Caki2 (cell line): ENCODE measurements around the gene MAPRE2. TPM values are rescaled to one million over a fixed set of nuclear protein-coding genes. Genes with fewer than 3 reads are reported as not detected.

Experiments
- DNase-seq: peaks from one replicate; pipeline ENCODE4 v3.0.0-alpha.2; 2015; ENCODE audit warnings: low read depth
- in situ Hi-C: cut with HindIII; loops from 2 replicates; pipeline ENCODE4 v1.10.0; 2016; ENCODE audit warnings: low sequenced_read_pairs, low pct_unique_long_range_greater_than_20kb, mixed read lengths
- total RNA-seq: library from RNA; depleted of rRNA; stranded (reverse); fragments of >200 nt; shearing (Covaris generic); gene quantifications from 2 replicates; pipeline ENCODE4 v1.2.3, GENCODE V29; 2014; ENCODE audit warnings: low replicate concordance

The MAPRE2 gene
- total RNA-seq, 1 experiment from 2014 or later = 9.2 TPM

DNA sequence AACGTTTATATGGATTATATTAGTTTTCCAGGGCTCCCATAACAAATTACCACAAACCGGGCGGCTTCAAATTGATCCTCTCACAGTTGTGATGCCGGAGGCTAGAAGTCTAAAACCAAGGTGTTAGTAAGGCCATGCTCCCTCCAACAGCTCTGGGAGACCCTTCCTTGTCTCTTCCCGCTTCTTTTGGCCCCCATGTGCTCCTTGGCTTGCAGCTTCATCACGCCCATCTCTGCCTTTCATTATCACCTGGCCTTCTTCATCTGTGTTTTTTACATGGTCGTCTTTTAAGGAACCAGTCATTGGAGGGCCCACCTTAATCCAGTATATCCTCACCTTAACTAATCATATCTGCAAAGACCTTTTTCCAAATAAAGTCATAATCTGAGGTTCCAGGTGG is 13.9 kb downstream of the MAPRE2 start:
- in situ Hi-C loops = no loop called here
- no peak for DNase-seq

DNA sequence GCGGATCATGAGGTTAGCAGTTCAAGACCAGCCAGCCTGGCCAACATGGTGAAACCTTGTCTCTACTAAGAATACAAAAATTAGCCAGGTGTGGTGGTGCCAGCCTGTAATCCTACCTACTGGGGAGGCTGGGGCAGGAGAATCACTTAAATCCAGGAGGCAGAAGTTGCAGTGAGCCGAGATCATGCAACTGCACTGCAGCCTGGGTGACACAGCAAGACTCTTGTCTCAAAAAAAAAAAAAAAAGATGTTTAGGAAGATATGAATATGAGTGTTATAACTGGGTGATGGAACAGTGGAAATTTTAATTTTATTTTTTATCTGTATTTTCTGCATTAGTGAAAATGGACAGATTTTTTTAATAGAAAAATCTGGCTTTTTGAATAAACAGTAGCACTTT is 14.5 kb downstream of the MAPRE2 start:
- in situ Hi-C loops = no loop called here

DNA sequence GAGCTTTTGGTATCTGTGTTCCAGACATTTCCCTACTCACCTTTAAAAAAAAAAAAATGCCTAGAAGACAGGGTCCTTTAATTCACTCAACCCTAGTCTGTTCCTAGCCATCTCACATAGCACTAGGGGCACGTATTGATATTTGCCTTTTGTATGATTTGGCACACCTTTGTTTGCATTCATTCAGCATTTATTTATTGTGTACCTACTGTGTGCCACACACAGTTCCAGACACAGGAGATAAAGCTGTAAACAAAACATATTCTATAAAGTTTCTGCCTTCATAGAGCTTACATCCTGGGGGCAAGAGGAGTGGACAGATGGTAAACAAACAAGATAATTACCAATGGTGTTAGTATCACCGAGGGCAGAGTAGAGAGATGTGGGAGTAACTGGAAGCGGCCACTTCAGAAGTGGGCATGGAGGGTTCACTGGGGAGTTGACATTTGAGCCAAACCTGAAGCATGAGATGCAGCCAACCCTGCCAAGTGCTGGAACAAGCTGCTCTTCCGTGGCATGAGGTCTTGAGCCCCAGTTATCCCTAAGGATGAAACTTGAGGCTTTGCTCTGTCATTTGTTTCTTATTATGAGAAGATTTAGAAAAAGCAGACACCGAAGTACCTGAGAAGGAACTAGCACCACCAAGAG is 18.2 kb downstream of the MAPRE2 start:
- DNase-seq = no peak
- in situ Hi-C loops = no loop called here

More for the DNA sequence above, 14.5 kb downstream of the MAPRE2 start:
- no peak for DNase-seq

DNA sequence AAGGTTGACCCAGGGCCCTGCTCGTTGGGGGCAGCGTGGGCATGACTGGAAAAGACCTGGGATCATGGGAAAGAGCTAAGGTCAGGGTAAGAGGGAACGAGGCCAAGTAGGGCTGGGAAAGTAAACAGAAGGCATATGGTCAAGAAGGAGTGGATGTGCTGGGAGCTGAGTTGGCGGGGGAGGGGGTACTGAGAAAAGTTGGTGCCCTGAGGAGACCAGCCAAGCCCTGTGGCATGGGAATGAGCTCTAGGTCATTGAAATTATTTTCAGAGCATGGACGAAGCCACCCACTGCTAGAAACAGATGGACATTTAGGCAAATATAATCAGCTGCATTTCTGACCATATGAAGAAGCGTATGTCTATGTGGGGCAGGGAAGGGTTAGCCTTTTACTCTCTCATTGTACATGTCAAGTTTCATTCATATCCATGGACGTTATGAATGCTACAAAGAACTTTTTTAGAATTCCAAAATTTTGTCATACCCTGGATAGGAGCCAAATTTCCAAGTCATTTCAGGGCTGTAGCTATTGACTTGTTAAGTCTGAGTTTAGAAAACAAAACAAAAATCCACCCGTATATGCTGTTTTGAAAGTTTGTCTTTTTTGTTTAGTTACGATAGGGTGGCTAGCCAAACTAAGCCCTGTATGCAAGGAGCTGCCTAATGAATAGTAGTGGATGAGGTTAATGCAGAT is 19.1 kb downstream of the MAPRE2 start:
- in situ Hi-C loops = no loop called here
- DNase-seq = no peak

DNA sequence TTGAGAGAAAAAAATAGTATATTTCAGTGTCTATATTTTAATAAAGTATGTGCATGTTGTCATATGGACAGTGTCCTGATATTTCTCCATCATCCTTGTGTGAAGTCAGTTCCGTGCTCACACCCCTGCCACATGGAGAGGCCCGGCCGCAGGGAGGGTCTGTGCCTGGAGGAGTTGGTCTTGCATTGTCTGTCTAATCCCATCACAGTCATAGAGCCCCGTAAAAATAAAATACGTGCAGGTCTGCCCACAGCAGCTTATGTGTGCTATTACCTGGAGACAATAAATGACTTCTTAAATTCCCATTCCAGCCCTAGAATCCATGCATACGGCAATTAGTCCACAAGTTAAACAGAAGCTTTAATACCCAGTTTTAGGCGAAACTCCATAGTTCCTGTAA is 20.1 kb downstream of the MAPRE2 start:
- no peak for DNase-seq
- in situ Hi-C loops = no loop called here

DNA sequence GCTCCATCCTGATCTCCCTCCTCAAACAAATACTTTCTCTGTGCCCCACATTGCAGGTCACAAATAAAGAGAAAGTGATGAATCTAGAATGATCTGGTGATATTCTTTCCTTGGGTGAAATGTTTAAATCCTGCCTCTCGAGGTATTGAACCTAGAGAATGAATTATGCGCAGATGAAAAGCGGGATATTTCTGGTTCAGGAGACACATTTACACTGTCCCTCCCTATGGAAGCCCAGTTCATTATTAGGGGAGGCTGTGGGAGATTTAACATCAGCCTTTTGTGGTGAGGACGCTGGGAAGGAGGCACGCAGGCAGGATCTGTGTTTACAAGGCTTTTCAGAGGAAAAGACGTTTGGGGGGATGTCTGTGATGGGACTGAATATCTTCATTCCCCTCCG is 20.6 kb downstream of the MAPRE2 start:
- in situ Hi-C loops = no loop called here
- no peak for DNase-seq

DNA sequence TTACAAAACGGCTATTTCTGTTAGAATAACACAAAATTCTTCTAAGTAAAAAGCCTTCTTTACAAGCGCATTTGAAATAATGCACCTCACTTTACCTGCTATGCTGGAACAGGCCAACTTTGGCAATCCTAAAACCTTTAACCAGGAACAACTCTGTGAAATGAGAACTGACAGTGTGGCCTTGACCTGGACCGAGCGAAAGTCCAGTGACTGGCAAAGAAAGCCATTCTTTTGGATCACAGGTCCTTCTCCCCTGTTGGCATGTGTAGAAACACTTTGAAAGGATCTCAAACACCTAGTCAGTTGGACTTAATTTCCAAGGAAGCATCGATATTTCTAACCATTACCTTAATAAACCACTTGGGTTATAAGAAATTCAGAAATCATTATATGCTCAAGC is 21.2 kb downstream of the MAPRE2 start:
- in situ Hi-C loops = no loop called here
- DNase-seq = no peak

DNA sequence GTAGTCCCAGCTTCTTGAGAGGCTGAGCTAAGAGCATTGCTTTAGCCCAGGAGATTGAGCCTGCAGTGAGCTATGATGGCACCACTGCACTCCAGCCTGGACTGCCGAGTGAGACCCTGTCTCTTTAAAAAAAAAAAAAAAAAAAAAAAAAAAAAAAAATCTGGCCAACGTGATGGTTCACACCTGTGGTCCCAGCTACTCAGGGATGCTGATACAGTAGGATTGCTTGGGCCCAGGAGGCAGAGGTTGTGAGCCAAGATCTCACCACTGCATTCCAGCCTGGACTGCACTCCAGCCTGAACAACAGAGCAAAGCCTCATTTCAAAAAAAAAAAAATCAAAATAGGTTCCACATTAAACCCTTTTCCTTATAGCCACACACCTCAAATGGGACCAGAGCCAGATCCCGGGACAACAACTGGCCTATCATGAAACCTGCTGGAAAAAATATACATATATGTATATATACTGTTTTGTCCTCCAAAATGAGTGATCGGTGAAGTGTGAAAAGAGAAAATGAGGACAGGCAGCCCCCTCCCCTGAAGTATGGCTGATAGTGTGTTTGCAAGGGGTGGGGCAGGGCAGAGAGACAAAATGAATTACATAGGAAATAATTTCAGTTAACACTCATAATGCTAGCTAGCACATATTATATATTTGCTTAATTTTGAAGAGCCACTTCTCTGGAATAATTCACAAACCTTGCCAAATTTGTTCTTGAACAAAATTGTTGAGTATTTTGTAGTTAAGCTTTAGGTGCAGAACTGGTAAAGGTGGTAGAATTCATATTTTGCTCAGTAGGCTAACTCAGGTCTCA is 22.9 kb downstream of the MAPRE2 start:
- DNase-seq = no peak
- in situ Hi-C loops = no loop called here

DNA sequence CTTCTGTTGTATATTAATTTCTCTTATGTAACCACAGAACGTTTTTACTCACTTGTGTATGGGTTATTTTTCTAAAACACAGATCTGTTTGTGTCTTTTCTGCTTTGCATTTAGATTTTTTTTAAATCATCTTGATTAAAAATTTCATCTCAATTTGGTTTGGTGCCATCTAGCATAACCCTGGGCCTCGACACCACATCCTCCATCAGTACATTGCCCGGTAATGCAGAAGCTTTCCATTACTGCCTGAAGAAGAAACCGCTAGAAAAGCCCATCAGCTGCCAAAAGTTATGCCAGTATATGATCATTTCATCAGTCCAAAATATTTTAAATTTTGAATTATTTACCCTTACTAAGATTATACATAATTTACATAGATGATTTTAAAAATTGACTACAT is 26.2 kb downstream of the MAPRE2 start:
- in situ Hi-C loops = no loop called here
- no peak for DNase-seq

DNA sequence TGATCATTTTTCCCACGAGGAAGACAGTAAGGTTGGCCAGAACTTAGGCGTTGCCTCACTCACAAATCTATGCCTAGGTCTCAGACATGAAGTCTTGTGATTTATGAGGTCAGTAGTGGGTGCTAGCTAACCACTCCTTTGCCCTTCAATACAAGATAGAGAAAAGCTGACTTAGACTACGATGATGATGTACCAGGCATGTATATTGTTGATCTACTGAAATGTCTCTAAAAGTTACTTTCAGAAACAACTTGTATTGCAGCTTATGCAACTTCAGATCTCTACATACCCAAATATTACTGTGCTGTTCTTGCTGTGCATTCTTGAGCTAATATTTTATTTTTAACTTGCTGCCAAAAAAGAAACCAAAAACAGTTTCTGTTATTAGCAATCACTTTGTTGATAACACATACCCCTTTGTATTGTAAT is 30.6 kb downstream of the MAPRE2 start:
- in situ Hi-C loops = no loop called here
- no peak for DNase-seq

DNA sequence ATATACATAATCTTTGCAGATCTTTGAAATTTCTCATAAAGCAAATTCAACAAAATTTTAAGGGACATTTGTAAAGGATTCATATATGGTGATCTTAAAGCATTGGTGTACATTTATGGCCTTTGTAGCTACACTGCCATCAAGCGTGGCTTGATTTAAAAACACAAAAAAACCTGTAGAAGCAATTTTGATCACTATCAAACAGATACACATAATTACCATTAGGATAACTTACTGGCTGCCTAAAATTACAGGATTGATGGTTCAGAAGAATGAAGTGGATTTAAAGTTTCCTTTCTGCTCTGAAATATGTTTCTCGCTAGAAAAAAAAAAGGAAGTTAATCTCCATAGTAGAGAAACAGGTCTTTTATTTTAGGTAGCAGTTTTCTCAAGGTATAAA is 31.4 kb downstream of the MAPRE2 start:
- in situ Hi-C loops = no loop called here
- DNase-seq = no peak

DNA sequence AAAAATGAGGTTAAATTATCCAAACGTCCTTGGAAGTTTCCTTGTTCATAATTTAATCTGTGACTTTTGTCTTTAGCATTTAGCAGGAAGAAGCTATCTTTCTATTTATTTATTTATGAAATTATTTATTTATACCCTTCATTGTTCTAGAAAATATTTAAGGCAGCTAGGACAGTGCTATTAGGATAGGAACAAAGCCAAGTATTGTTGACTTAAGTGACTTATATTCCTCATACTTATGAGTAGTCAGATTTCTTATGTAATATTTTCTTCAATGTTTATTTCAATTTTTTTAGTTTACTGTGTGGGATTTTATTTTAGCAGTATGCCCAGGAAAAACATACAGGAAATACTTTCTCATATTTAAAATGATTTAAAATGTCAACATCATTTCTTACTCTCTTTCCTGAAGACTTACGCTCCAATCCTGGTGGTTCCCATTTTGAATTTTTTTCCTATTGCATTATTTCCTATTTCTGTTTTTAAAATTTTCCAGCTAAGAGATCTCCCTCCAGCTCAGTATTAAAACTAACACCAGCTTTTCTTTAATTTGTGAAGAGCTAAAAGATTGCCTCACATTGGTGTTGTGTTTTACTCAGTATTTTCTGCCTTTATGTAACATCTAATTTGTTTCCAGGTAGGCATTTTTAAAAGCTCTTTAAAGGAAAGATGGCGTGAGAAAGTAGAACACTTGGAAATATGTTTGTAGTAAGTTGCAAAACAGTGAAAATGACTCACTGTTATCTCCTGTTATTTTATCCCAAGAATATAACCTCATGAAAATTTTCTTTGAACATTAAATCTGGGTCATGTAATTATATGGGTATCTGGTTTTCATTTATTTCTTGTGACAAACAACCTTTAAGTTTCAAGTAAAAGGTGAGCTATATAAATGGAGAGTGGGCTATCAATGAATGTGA is 32.2 kb downstream of the MAPRE2 start:
- in situ Hi-C loops = no loop called here

DNA sequence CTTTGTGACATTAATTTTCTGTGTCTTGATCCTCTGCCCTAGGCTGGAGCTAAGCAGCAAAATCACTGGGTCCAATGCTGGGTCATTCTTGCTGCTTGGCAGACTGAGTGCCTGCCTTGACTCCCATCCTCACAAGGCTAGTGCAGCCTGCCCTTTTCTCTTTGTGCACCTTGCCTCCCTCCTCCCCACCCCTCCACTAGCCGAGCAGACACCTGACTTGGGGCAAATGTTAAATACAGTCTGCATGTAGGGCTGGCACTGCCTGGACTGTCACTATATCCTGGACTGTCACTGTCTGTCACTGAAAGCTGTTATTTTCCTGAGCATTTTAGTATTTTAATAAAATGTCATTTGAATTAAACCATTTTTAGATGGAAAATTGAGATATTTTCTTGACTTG is 33.4 kb downstream of the MAPRE2 start:
- DNase-seq = no peak
- in situ Hi-C loops = no loop called here

More for the DNA sequence above, 32.2 kb downstream of the MAPRE2 start:
- DNase-seq = no peak

DNA sequence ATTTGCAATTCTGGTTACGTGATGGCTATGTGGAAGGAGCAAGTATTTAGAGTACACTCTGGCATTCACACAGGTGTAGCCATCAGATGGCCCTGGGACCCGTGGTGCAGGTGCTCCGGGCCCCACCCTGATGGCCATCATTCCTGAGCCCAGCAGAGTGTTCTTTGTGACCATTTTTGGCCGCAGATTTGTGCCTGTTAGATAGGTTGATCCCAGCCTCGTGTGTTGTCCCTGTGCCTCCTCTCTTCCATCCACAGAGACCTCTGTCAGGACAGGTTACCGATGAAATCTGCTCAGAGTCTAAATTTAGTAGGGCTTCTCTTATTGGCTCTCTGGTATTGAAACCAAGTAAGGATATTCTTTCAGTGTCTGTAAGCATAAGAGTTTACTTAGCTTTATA is 33.9 kb downstream of the MAPRE2 start:
- no peak for DNase-seq
- in situ Hi-C loops = no loop called here

DNA sequence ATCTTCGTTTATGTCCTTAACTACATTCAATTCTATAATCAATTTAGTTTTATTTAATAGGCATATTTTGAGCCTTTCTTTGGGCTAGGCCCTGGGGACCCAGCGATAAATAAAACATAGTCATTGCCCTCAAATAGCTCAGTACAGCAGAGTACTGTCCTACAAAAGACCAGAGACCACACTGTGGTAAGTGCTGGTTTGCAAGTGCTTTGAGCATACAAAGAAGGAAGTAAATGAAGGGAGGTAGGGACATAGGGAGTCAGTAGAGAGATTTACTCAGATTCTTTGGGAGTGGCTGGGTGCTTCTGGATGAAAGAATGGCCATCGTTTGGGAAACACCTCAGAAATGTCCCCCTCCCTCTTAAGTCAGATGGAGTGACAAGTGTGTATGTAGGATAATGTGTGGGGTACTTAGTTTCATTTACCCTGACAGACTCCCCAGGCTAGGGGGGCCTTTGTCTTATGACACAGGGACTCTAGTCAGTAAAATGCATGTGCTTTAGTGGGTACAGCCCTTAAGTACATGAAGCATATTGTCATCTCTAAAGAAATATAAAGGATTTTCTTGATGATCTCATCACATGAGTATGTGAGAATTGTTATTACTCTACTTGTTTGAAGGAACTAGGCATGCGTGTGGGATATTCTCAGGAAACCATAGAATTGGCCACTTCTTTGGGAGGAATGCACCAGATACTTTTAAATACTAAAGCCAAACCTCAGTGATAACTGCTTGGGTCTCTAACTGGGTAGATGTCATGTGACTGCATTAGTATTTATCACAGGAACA is 35.1 kb downstream of the MAPRE2 start:
- in situ Hi-C loops = no loop called here
- peak; percentile 15 for DNase-seq

DNA sequence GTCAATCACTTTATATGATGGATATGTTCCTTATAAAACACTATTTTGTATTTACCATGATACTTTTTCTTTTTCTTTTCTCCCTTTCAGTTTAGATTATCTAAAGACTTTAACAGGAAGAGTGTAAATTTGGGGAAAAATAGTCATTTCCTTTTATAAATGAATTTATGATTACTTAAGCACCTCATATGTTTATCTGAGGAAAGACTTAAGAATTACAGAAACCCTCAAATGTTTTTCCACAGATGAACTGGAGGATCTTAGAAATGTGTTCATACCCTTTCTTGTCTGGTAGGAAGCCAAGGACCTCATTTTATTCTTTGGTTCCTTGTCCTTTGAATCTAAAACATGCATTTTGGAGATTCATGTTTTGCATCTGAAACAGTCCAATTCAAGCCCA is 36.7 kb downstream of the MAPRE2 start:
- in situ Hi-C loops = no loop called here

DNA sequence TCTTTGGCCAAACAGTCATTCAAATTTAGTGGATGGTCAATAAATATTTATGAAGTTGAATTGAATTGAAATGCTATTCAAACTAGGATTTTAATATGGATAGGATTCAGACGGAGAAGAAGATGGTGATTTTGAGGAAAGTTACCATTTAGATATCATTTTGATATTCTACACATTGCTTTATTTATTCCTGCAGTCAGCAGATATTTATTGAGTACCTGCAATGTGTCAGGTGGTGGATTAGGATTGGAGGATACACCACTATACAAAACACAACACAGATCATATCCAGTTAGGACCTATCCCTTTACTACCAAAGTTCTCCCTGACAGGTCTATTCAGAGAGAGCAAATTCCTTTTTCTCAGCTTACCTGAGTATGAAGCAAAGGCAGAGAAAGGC is 38.8 kb downstream of the MAPRE2 start:
- in situ Hi-C loops = no loop called here
- DNase-seq = no peak

More for the DNA sequence above, 36.7 kb downstream of the MAPRE2 start:
- DNase-seq = no peak
